Esophagus muscularis mucosa (tissue), 3 donors: ENCODE results near the gene SGTB.

Source experiments
- CTCF ChIP-seq, 3 experiments: fragments of 200-600 bp in 2 of 3; fragments of 450-650 bp in 1 of 3; sonication (generic) in 2 of 3; IDR thresholded peaks; one replicate each; pipeline ENCODE4 v1.5.1; 2017 to 2019; ENCODE audit warnings: antibody characterized with exemption in 3 of 3, mild to moderate bottlenecking in 2 of 3, moderate library complexity in 1 of 3
- POLR2A ChIP-seq: fragments of 450-650 bp; IDR thresholded peaks from one replicate; pipeline ENCODE4 v1.6.1; 2017; ENCODE audit warnings: antibody characterized with exemption, moderate library complexity, mild to moderate bottlenecking, low read depth

DNA sequence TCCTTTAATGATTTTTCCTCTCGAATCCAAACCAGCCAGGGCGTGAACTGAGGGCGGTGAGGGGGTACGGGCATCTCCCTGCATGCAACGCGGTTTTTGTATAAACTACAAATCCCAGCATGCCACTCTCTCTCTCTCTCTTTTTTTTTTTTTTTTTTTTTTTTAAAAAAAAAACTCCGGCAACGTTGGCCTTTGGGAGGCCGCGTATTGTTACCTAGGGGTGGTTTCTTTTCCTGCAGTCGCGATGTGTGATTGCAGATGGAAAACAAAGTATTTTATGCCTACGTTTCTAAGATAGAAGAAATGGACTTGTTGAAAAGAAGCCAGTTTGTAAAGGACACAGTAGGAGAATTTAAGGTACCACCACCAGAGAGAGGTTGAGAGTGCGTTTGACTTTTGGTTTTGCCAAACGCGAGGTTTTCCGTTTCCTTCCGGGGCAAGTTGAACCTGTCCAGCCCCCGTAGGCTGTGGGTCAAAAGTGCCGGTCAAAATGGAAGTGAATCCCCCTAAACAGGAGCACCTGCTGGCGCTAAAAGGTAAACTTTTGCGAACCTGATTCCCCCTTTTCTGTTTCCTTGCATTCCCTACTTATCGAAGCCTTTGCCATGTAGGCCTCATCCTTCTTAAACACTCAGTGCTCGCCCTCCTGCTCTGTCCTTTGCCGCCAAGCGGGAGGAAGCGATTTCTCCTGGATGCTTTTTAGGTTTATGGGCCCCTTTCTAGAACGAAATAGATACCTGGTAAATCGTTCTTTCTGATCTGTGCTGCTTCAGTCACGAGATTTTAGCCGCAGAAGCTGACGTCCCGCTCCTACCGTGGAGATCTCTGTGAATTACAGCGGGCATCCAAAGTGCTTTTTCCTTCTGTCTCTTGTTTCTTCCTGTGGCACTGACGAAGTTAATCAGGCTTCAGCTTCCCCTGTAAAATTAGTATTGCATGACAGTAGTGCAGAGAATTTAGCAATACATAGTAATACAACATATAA, 97.0 kb downstream of the SGTB start, which contains the start of the genes SHLD3 and TRAPPC13:
- TF ChIP-seq CTCF (IDR thresholded peaks at IDR 0.05) = no peak
- TF ChIP-seq POLR2A = no peak
